ENCODE data around the gene HOXA10. TPM values are rescaled to one million over a fixed set of nuclear protein-coding genes. Genes with fewer than 3 reads are reported as not detected.

Gene HOXA10
- total and polyA plus RNA-seq, 4 donors, result 0.03 to 0.70 (median 0.13) TPM

DNA sequence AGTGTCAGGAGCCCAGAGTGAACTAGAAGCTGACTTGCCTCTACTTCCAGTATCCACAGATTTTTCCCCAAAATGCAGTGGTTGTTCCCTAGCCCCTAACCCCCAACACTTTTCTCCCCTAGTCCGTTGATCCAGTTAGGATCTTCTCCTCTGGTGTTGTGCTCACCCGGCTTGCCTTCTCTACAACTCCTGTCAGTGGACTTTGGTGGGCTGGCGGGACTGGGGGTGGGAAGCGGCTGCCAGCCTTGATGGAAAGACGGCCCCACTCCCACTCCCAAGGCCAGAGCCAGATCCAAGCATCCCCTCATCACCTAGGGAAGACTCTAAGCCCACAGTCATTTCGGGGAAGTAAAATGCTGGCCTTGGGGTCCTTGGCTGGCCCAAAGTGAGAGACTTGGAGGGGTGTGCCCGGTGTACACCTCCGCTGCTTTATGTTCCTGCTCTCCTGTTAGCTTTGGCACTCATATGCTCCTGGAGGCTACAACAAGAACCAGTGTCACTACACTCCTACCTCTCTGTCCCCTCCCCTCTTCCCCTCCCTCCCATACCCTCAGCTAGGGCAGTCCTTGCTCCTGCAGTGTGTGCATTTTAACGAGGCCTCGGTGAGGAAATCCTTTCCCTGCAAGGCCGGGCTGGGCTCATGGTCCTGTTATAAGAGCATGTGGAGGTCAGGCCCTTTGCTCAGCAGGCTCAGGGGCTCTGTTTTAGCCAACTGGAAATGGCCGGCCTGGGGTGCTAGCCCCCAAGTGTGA lies 930 bp upstream of the HOXA10 start:
- TF ChIP-seq, protein P1, sequence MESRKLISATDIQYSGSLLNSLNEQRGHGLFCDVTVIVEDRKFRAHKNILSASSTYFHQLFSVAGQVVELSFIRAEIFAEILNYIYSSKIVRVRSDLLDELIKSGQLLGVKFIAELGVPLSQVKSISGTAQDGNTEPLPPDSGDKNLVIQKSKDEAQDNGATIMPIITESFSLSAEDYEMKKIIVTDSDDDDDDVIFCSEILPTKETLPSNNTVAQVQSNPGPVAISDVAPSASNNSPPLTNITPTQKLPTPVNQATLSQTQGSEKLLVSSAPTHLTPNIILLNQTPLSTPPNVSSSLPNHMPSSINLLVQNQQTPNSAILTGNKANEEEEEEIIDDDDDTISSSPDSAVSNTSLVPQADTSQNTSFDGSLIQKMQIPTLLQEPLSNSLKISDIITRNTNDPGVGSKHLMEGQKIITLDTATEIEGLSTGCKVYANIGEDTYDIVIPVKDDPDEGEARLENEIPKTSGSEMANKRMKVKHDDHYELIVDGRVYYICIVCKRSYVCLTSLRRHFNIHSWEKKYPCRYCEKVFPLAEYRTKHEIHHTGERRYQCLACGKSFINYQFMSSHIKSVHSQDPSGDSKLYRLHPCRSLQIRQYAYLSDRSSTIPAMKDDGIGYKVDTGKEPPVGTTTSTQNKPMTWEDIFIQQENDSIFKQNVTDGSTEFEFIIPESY (IDR thresholded peaks at IDR 0.05), result no peak
- TF ChIP-seq EGR1 (IDR thresholded peaks at IDR 0.05; ENCODE audit: low read depth in 2 of 2) (no peak), JUND (IDR thresholded peaks at IDR 0.05) (no peak), HNF4G (IDR thresholded peaks at IDR 0.05) (no peak), TAF1 (conservative IDR thresholded peaks at IDR 0.05) (no peak), RXRA (IDR thresholded peaks at IDR 0.05) (no peak), YY1 (IDR thresholded peaks at IDR 0.05) (no peak), FOXA2 (IDR thresholded peaks at IDR 0.05) (no peak), SP1 (IDR thresholded peaks at IDR 0.05) (no peak), RAD21 (IDR thresholded peaks at IDR 0.05) (no peak), NR2F2 (IDR thresholded peaks at IDR 0.05) (no peak), GABPA (IDR thresholded peaks at IDR 0.05 in 1 of 2, conservative IDR thresholded peaks at IDR 0.05 in 1 of 2) (no peak), FOXA1 (IDR thresholded peaks at IDR 0.05) (no peak), HNF4A (conservative IDR thresholded peaks at IDR 0.05) (no peak)
- TF ChIP-seq, protein P2, sequence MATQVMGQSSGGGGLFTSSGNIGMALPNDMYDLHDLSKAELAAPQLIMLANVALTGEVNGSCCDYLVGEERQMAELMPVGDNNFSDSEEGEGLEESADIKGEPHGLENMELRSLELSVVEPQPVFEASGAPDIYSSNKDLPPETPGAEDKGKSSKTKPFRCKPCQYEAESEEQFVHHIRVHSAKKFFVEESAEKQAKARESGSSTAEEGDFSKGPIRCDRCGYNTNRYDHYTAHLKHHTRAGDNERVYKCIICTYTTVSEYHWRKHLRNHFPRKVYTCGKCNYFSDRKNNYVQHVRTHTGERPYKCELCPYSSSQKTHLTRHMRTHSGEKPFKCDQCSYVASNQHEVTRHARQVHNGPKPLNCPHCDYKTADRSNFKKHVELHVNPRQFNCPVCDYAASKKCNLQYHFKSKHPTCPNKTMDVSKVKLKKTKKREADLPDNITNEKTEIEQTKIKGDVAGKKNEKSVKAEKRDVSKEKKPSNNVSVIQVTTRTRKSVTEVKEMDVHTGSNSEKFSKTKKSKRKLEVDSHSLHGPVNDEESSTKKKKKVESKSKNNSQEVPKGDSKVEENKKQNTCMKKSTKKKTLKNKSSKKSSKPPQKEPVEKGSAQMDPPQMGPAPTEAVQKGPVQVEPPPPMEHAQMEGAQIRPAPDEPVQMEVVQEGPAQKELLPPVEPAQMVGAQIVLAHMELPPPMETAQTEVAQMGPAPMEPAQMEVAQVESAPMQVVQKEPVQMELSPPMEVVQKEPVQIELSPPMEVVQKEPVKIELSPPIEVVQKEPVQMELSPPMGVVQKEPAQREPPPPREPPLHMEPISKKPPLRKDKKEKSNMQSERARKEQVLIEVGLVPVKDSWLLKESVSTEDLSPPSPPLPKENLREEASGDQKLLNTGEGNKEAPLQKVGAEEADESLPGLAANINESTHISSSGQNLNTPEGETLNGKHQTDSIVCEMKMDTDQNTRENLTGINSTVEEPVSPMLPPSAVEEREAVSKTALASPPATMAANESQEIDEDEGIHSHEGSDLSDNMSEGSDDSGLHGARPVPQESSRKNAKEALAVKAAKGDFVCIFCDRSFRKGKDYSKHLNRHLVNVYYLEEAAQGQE (IDR thresholded peaks at IDR 0.05), result no peak
- TF ChIP-seq, protein P3, sequence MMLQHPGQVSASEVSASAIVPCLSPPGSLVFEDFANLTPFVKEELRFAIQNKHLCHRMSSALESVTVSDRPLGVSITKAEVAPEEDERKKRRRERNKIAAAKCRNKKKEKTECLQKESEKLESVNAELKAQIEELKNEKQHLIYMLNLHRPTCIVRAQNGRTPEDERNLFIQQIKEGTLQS (IDR thresholded peaks at IDR 0.05), result no peak
- TF ChIP-seq, protein P4, sequence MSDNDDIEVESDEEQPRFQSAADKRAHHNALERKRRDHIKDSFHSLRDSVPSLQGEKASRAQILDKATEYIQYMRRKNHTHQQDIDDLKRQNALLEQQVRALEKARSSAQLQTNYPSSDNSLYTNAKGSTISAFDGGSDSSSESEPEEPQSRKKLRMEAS (IDR thresholded peaks at IDR 0.05), result no peak
- TF ChIP-seq, protein P5, sequence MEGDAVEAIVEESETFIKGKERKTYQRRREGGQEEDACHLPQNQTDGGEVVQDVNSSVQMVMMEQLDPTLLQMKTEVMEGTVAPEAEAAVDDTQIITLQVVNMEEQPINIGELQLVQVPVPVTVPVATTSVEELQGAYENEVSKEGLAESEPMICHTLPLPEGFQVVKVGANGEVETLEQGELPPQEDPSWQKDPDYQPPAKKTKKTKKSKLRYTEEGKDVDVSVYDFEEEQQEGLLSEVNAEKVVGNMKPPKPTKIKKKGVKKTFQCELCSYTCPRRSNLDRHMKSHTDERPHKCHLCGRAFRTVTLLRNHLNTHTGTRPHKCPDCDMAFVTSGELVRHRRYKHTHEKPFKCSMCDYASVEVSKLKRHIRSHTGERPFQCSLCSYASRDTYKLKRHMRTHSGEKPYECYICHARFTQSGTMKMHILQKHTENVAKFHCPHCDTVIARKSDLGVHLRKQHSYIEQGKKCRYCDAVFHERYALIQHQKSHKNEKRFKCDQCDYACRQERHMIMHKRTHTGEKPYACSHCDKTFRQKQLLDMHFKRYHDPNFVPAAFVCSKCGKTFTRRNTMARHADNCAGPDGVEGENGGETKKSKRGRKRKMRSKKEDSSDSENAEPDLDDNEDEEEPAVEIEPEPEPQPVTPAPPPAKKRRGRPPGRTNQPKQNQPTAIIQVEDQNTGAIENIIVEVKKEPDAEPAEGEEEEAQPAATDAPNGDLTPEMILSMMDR (IDR thresholded peaks at IDR 0.05; ENCODE audit: low read depth, low read length, missing input control), result no peak
- WGBS, result 30% methylated on average over 12 of the region's 12 CpGs
- Histone ChIP-seq H3K4me3 (ENCODE audit: low read depth in 1 of 3, low read length in 3 of 3) (no peak overlapping the region), H3K27me3 (ENCODE audit: control insufficient read depth in 4 of 4, insufficient read depth in 4 of 4, low read length in 3 of 4) (peaks cover 17 to 67% (median 27%) of the 10 kb centered on the region in 4 donors), H3K9me3 (ENCODE audit: control insufficient read depth in 4 of 4, low read length in 3 of 4) (peaks cover 0 to 2% (median 0%) of the 10 kb centered on the region in 4 donors), H3K27ac (ENCODE audit: low read depth in 1 of 2, low read length in 2 of 2) (no peak overlapping the region), H3K36me3 (ENCODE audit: control insufficient read depth in 4 of 4, insufficient read depth in 3 of 4, low read depth in 1 of 4, low read length in 3 of 4) (no peaks in the 10 kb centered on the region), H3K4me1 (ENCODE audit: control insufficient read depth in 4 of 4, insufficient read depth in 4 of 4, low read length in 3 of 4) (peaks cover 9 to 19% (median 19%) of the 10 kb centered on the region in 4 donors), H3K9ac (ENCODE audit: low read depth in 1 of 2, low read length in 2 of 2) (no peak overlapping the region)
- no peak for DNase-seq (ENCODE audit: low spot score)
